HG03469 (cell line): Measurements from ENCODE around the gene MBD6.
A peak's percentile ranks its signal among the peaks of the same experiment; 100 is the strongest.
"Not testable (repeated sequence)": the region's sequence is repeated elsewhere in the genome, so short reads cannot be mapped to it uniquely, and the experiment has no call there.

Experiments used
- ATAC-seq: cut with Tn5 transposase; IDR thresholded peaks from one replicate; pipeline ENCODE4 v1.9.1; 2021; ENCODE audit warnings: mild to moderate bottlenecking, moderate library complexity, moderate number of reproducible peaks; ENCODE audit not compliant: unreplicated experiment

The MBD6 gene

DNA sequence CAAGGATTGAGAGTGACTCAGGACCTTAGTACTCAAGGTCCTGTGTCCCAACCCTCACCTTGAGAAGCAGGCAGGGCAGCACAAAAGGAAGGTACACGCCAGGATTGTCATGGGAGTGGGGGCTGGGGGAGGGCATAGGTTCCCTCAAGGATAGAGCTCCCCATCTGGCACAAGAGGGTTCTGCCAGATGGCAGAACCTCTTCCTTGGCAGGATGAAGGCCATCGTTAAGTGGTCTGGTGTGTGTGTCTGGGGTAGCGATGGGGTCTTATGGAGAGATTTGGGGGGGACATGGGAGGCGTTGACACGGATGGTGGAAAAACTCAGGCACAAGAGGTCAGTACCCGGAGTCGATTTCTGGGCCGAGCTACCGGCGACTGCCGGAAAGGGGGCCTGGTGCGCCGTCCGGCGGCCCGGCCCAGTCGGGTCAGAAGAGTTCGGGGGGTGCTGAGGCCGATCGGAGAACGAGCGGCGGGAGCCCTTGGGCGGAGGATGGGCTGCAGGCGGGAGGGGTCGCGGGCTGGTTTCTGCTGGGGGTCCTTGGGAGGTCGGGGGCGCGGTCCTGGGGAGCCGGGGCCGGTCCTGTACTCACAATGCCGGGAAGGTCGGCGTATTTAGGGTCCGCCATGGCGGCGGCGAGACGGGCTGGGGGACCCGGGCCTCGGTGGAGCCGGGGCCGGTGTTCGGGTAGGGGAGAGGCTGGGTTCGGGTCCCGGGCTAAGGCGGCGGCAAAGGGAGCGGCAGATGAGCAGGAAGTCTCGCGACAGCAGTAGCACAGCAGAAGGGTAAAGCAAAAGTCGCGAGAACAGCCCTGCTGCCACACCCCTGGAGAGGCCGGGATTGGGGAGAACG is 24.0 kb downstream of the MBD6 start, which contains the start of gene DCTN2:
Gene DCTN2, minus strand, starts transcription at position 755 of the 850 bp plus-strand sequence. Its CDS starts 129 bp downstream, at position 626.
- peak; percentile 96 for ATAC-seq

DNA sequence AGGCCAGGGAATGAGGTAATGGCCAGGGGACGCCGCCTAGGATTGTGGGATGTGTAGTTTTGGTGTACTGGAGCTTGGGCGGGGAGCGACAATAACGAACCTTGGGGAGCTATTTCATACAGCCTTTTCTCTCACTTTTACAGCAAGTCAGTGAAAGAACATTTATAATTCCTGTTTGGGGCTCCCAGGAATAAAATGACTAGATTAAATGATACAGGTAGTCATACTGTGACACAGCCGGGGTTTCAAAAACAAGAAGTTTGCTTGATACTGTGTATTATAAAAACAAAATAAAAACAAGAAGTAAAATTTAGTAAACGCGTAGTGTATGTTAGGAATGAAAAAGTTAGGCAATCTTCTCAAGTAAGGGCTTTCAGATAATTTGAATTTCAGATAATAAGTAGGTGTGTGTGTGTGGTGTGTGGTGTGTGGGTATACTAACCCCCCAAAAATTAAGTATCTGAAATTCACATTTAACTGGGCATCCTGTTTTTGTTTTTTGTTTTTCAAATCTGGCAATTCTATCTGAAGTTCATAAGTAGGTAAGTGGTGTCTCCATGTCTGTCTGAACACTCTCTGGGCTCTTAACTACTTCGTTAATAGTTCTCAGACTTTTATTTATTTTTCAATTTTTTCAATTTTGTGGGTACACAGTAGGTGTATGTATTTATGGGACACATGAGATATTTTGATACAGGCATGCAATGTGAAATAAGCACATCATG is 24.8 kb downstream of the MBD6 start:
- ATAC-seq, result no peak

DNA sequence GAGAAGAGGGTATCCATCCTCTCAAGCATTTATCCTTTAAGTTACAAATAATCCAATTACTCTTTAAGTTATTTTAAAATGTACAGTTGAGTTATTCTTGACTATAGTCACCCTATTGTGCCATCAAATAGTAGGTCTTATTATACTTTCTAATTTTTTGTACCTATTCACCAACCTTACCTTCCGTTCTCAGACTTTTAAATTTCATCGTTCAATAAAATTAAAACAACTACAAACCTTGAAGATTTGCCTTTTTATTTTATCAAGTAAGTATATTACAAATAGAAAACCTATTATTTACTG is 25.3 kb downstream of the MBD6 start:
- no peak for ATAC-seq

DNA sequence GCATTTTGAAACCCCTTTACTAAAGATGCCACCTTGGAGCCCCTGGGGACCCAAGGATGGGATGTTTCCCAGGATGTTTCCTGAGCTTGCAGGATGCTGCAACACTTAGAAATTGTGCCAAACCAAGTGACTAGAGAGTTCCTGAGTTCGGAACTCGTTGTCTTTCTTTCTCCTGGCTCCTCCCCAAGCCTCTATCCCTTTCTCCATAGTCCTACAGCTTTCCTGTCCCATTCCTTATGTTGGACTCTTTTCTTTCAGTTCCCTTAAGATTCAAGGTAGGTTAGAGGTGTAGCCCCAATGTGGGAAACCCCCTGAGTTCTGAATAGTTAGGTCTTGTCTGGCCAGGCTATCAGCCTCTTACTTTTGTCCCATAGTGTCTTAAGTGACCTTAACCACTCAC is 25.9 kb downstream of the MBD6 start:
- ATAC-seq, result no peak

DNA sequence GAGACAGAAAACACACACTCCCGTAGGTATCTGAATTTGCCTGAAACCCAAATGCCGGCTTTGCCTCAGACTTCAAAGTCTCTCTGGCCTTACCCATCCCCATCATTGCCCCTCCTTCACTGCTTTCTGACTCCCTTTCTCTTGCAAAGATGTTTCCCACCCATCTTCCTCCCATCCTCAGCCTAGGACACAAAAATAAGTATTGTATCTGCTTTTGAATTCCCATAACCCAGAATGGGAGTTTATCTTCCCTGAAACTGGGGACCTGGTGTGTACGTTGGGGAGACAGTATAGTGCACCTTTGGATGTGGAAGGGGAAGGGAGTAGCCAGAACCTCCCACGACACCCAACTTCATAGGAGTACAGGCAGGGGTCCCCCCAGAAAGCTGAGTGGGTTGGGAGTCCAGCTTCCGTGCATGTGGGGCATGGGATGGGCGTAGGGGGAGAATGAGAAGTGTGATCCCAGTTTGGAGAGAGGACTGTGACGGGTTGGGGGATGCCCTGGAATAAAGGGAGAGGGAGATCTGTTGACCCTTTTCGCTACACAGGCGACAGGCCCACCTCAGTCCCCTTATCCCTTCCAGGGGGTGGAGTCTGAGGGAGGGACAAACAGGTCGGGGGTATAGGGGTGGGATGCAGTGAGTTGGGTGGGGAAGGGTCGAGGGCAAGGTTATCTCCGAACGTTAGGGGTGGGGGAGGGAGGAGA is 26.7 kb downstream of the MBD6 start:
- ATAC-seq, result no peak

DNA sequence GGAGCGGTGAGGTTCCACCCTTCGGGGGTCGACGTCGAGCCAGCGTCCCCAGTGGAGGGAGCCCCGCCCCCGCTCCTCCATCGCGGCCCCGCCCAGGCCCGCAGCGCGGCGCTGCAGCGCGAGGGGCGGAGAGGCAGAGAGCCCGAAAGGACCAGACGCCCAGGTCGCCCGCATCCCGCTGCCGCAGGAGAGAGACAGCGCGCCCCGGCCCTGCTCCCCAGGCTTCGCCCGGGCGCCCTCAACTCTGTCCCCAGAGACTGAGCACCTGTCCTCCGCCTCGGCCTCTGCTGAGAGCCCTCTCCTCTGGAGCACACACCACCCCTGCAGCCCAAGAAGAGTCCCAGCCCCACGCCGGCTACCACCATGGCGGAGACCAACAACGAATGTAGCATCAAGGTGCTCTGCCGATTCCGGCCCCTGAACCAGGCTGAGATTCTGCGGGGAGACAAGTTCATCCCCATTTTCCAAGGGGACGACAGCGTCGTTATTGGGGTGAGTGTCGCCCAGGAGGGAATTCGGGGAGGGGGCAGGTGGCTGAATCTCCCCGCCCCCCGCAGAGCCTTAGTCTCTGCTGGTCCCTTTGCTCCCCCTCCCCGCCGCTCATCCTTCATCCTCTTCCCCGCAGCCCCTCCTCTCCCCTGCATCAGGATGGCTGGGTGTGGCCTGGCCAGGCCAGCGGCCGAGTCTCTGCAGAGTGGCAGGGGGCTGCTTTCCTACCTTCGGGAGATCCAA is 27.5 kb downstream of the MBD6 start, which contains the start of gene KIF5A:
Gene KIF5A, plus strand, starts transcription at position 136 of the 732 bp plus-strand sequence. Its CDS starts 228 bp downstream, at position 364.
- no peak for ATAC-seq

- no peak for ATAC-seq
Observed at GRCh38 chr12:57550641-57551549, 28.3 kb downstream of the MBD6 start.

- no peak for ATAC-seq
Observed at GRCh38 chr12:57551637-57552305, 29.1 kb downstream of the MBD6 start.

DNA sequence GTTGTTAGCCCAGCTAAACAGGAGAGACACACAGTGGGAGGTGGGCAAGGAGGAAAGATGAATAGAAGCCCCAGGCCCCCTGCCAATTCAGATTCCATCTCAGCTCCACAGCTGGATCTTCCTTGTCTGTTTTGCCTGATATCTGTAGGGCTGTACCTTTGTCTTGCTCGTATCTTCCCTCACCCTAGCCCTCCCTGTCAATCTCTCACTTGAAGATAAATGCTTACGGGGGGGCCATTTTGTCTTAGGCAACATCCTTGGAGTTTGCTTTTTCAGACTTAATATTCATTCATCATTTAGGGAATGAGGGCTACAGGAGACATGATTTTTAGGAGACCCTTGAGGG is 29.7 kb downstream of the MBD6 start:
- ATAC-seq, result no peak

DNA sequence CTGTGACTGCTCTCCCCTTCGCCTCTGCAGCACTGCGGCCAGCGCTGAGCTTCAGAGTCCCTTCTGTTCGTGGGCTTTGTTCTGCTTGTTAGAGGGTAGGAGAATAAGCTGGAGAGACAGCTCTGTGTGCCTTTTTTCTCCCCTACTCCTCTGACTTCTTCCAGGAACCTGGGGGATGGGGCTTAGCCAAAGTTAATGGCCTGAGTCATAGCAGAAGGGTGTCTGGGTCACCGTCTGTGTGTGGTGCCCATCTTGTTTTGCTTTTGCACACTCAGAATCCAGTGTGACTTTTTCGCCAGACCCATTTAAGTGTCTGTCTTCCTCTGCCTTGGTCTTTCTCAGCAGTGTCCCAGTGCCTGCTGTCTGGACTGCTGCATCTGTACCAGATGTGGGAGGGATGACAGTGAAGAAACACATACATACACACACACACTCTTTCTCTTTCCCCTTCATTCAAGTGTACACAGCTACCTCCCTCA is 30.2 kb downstream of the MBD6 start:
- no peak for ATAC-seq

DNA sequence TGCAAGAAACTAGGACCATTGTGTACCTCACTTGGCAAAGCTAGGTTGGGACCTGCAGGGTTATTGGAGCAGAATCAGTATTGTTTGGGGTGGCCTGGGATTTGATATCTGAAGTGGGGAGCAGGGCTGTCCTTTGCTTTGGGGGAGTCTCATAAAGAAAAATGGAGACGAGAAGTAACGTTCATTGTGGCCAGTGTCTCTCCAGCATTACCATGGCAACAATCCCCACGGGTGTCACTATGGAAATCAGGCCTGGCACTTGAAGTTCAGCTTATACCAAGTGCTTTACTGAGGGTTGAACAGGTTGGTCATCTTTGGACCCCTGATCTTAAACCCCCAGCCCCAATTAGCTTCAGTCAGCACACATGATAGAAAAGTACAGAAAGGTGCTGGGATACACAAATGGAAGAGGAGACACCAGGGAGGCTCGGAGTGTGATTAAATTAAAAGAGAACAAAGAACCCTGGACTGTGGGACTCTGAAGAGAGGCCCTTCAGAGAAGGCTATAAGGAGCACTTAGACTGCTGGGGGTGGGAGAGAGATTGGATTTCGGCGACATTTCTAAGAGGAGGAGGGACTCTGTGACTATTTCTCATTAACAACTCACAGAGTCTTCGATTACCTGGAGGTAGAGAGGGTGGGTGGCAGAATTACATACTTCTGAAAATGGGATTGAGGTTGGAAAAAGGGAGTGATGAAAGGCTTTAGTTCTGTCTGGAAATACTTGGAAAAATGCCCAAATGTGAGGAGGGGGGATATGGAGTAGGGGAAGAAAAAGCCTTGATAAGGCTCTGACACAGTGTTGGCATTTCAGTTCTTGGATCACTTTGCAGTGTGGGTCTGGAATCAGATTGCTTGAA is 30.9 kb downstream of the MBD6 start:
- no peak for ATAC-seq

- no peak for ATAC-seq
Observed at GRCh38 chr12:57554453-57554852, 31.8 kb downstream of the MBD6 start.

GRCh38 chr12:57554897-57555296 is 32.3 kb downstream of the MBD6 start:
- ATAC-seq, result no peak

DNA sequence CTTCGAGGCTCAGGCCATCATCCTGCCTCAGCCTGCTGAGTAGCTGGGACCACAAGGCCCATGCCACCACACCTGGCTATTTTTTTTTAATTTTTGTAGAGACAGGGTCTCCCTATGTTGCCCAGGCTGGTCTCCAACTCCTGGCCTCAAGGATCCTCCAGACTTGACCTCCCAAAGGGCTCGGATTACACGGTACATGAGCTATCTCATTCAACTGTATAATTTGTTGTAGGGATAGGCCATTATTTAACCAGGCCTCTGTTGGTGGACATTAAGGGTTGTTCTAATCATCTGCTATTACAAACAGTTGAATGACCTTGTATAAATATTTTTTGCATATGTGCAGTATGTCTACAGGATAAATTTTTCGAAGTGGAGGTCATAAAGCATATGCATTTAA is 36.2 kb downstream of the MBD6 start:
- ATAC-seq, result no peak

GRCh38 chr12:57560516-57560915 is 37.9 kb downstream of the MBD6 start:
- ATAC-seq, result no peak

- not testable (repeated sequence) for ATAC-seq
Observed at GRCh38 chr12:57561117-57561516, 38.5 kb downstream of the MBD6 start.

- ATAC-seq, result no peak
Observed at GRCh38 chr12:57563358-57563757, 40.7 kb downstream of the MBD6 start.

DNA sequence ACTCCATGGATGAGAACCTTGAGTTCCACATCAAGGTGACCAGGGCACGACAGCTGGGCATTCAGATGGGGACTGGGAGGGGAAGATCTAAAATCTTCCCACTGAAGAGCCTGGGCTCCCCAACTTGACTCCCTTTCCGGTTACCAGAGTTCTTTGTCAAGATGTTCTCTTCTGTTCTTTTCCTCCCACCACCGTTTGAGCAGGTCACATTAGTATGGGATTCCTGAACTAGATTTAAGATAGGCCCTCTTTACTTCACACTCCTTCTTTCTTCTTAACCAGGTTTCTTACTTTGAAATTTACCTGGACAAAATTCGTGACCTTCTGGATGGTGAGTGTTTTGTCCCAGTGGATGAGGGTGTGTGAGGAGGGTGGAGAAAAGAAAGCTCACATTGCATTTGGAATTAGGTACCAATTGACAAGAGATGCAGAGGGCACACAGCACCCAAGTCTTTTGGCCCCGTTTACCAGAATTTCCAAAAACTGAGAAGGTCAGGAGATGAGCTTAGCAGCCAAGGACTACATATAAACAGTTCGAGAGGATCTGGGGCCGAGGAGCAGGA is 41.6 kb downstream of the MBD6 start:
- ATAC-seq, result no peak
